ENCODE results near the gene PDZRN3. TPM values are rescaled to one million over a fixed set of nuclear protein-coding genes. Genes with fewer than 3 reads are reported as not detected.

Gene PDZRN3
- total RNA-seq, 1 experiment from 2014 or later: 0.17 TPM

GRCh38 chr3:73611176-73611575 lies 13.6 kb downstream of the PDZRN3 start:
- no peaks in the 10 kb centered on the region for H3K36me3 ChIP-seq (ENCODE audit: control insufficient read depth in 1 of 2, insufficient read depth in 2 of 2, low read length in 2 of 2)
- DNase-seq (ENCODE audit: low read depth, low spot score) (no peak), ATAC-seq (no peak)
- H3K9ac ChIP-seq (ENCODE audit: low read length): no peak overlapping the region
- no TSS peak for BruUV-seq (replicated peaks)
- CTCF ChIA-PET: no interaction called here
- H3K4me3 ChIP-seq (replicated peaks in 1 of 2; ENCODE audit: low read depth in 1 of 2, low read length in 2 of 2): no peak overlapping the region
- POLR2A ChIA-PET: no interaction called here
- H3K9me3 ChIP-seq (ENCODE audit: control insufficient read depth in 1 of 2, insufficient read depth in 1 of 2, low read depth in 1 of 2, low read length in 2 of 2): peaks cover 0 to 2% of the 10 kb centered on the region in 2 experiments; a peak in 1 of 4 replicates
- H3K9me2 ChIP-seq (ENCODE audit: insufficient read depth): no peaks in the 10 kb centered on the region
- H3K27ac ChIP-seq (ENCODE audit: low read depth, low read length): no peak overlapping the region
- RAD21 ChIA-PET (ENCODE audit: low non-redundant PET in 1 of 2, low total read pairs in 2 of 2, uncharacterized antibody in 2 of 2, unreplicated experiment in 2 of 2): no interaction called here
- H2AFZ ChIP-seq (ENCODE audit: low read depth, low read length, poor library complexity, severe bottlenecking): no peak overlapping the region
- H3K79me2 ChIP-seq (ENCODE audit: insufficient read depth, low read length): no peaks in the 10 kb centered on the region
- H4K20me1 ChIP-seq (ENCODE audit: insufficient read depth): no peaks in the 10 kb centered on the region
- H3K4me1 ChIP-seq (ENCODE audit: control insufficient read depth in 1 of 2, insufficient read depth in 2 of 2, low read length in 2 of 2): no peaks in the 10 kb centered on the region
- intact Hi-C loops (cut with micrococcal nuclease): no loop called here
- TF ChIP-seq SRF (IDR thresholded peaks at IDR 0.05; ENCODE audit: low read depth) (no peak), EZH2phosphoT487 (IDR thresholded peaks at IDR 0.05; ENCODE audit: borderline replicate concordance) (no peak), RAD21 (IDR thresholded peaks at IDR 0.05; ENCODE audit: low read depth) (no peak), ATF3 (IDR thresholded peaks at IDR 0.05) (no peak), FOSL1 (IDR thresholded peaks at IDR 0.05; ENCODE audit: low read depth) (no peak), TCF7L2 (IDR thresholded peaks at IDR 0.05; ENCODE audit: borderline replicate concordance, extremely low read depth, insufficient read depth, insufficient read length) (no peak), ZNF274 (IDR thresholded peaks at IDR 0.05; ENCODE audit: low read depth, low read length) (no peak), SP1 (IDR thresholded peaks at IDR 0.05; ENCODE audit: low read depth) (no peak), CTCF (IDR thresholded peaks at IDR 0.05 in 2 of 3, conservative IDR thresholded peaks at IDR 0.05 in 1 of 3; ENCODE audit: borderline replicate concordance in 1 of 3, insufficient read depth in 1 of 3, low read depth in 2 of 3, low read length in 2 of 3) (no peak), POLR2A (IDR thresholded peaks at IDR 0.05; ENCODE audit: borderline replicate concordance, extremely low read depth, insufficient read depth, insufficient read length) (no peak), JUND (IDR thresholded peaks at IDR 0.05) (no peak), POLR2AphosphoS5 (IDR thresholded peaks at IDR 0.05; ENCODE audit: low read depth, low read length) (no peak), CEBPB (IDR thresholded peaks at IDR 0.05; ENCODE audit: low read depth) (no peak), SIN3A (IDR thresholded peaks at IDR 0.05; ENCODE audit: low read depth) (no peak), ZFX (IDR thresholded peaks at IDR 0.05) (no peak), EZH2 (IDR thresholded peaks at IDR 0.05) (no peak), EGR1 (IDR thresholded peaks at IDR 0.05; ENCODE audit: low read depth) (no peak), MAX (IDR thresholded peaks at IDR 0.05) (no peak), REST (IDR thresholded peaks at IDR 0.05; ENCODE audit: low read depth) (no peak)
- H3K27me3 ChIP-seq (ENCODE audit: insufficient read depth, low read length): no peaks in the 10 kb centered on the region
- H3K4me2 ChIP-seq (ENCODE audit: low read length): no peak overlapping the region

All from HCT116 (cell line).